MM.1S (cell line): ENCODE data around the gene STK32B.

Experiments used
- EZH2phosphoT487 ChIP-seq: fragments of 300-600 bp; sonication (generic); IDR thresholded peaks from 2 replicates; pipeline ENCODE4 v1.6.1; 2018; ENCODE audit warnings: antibody characterized with exemption, low read length
- TF ChIP-seq, protein P1 (sequence below): fragments of 300-600 bp; sonication (generic); IDR thresholded peaks from 2 replicates; pipeline ENCODE4 v1.5.1; 2016; ENCODE audit warnings: antibody characterized with exemption, low read length, mixed read lengths

DNA sequence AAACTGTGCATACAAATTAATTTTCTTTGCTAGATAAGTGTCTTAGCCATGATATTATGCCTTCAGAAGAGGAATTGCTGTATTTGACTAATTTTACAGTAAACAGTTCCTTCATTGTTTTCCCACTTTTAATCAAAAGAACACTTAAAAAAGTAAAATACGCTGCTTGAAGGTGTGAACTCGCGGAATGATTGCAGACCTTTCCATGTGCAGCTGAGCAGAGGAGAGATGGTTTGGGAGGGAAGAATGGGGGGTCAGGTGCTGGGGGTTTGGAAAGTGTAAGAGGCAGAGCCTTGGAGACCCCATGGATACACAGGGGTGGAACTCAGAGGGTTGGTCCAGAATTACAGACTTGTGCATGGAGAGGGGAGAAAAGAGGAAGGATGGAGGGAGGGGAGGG, 47.4 kb upstream of the STK32B start:
- no peak for TF ChIP-seq EZH2phosphoT487
- TF ChIP-seq, protein P1, sequence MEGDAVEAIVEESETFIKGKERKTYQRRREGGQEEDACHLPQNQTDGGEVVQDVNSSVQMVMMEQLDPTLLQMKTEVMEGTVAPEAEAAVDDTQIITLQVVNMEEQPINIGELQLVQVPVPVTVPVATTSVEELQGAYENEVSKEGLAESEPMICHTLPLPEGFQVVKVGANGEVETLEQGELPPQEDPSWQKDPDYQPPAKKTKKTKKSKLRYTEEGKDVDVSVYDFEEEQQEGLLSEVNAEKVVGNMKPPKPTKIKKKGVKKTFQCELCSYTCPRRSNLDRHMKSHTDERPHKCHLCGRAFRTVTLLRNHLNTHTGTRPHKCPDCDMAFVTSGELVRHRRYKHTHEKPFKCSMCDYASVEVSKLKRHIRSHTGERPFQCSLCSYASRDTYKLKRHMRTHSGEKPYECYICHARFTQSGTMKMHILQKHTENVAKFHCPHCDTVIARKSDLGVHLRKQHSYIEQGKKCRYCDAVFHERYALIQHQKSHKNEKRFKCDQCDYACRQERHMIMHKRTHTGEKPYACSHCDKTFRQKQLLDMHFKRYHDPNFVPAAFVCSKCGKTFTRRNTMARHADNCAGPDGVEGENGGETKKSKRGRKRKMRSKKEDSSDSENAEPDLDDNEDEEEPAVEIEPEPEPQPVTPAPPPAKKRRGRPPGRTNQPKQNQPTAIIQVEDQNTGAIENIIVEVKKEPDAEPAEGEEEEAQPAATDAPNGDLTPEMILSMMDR: no peak
